ENCODE measurements around the gene LRRC8E.
A peak's percentile ranks its signal among the peaks of the same experiment; 100 is the strongest.

Gene LRRC8E

GRCh38 chr19:7899751-7900378 lies 11.6 kb downstream of the LRRC8E start:
- H3K4me3 ChIP-seq (replicated peaks; ENCODE audit: low read depth, low read length): no peak overlapping the region
- no peak for DNase-seq (ENCODE audit: extremely low read depth, low read depth)
- no peak for TF ChIP-seq CTCF (IDR thresholded peaks at IDR 0.05; ENCODE audit: low read depth, low read length, missing control alignments)

DNA sequence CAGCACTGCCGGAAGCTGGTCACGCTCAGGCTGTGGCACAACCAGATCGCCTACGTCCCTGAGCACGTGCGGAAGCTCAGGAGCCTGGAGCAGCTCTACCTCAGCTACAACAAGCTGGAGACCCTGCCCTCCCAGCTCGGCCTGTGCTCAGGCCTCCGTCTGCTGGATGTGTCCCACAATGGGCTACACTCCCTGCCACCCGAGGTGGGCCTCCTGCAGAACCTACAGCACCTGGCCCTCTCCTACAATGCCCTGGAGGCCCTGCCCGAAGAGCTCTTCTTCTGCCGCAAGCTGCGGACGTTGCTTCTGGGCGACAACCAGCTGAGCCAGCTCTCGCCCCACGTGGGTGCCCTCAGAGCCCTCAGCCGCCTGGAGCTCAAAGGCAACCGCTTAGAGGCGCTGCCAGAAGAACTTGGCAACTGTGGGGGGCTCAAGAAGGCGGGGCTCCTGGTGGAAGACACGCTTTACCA lies 12.1 kb downstream of the LRRC8E start:
- H3K4me3 ChIP-seq (replicated peaks; ENCODE audit: low read depth, low read length): no peak overlapping the region
- TF ChIP-seq CTCF (IDR thresholded peaks at IDR 0.05; ENCODE audit: low read depth, low read length, missing control alignments): no peak
- no peak for DNase-seq (ENCODE audit: extremely low read depth, low read depth)

DNA sequence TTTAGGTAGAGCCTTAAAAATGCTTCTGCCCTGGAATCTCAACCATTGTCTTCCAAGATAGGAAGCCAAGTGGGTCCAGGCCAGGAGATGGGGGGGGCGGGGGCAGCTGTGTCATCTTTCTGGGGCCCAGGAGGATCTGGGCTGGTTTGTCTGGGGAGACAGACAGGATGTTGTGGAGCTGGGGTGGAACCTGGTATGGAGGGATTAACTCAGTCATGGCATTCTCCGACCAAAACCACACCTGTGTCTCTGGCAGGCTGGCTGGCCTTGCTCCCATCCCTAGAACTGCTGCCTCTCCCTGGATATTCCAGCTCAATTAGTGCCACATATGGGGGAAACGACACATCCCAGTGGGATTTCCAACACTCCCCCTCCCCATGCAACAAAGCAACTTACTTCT lies 12.6 kb downstream of the LRRC8E start:
- no peak for DNase-seq (ENCODE audit: extremely low read depth, low read depth)
- no peak overlapping the region for H3K4me3 ChIP-seq (replicated peaks; ENCODE audit: low read depth, low read length)
- no peak for TF ChIP-seq CTCF (IDR thresholded peaks at IDR 0.05; ENCODE audit: low read depth, low read length, missing control alignments)

GRCh38 chr19:7901337-7901736 lies 13.0 kb downstream of the LRRC8E start:
- DNase-seq (ENCODE audit: extremely low read depth, low read depth): no peak
- H3K4me3 ChIP-seq (replicated peaks; ENCODE audit: low read depth, low read length): no peak overlapping the region
- TF ChIP-seq CTCF (IDR thresholded peaks at IDR 0.05; ENCODE audit: low read depth, low read length, missing control alignments): no peak

DNA sequence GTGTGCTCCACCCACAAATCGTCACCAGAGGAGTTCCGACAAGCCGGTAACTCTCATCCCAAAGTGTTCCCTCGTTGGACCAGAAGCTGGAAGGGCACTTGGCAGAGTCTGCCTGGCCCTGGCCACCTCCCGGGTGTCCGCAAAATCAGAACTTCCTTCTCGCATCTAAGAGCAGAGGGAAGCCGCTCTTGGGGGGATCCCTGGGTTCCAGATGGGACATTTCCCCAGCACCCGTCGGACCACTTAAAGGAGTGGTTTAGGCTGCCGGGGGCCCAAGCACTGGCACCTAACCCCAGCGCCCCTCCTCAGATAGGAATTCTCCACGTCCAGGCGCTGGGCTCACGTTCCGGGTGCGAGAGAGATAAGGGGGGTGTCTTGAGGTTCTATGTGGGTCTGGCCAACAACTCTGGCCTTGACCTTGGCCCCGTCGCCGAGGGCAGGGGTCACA lies 14.5 kb downstream of the LRRC8E start:
- H3K4me3 ChIP-seq (replicated peaks; ENCODE audit: low read depth, low read length): peak overlapping the region; percentile 94
- no peak for TF ChIP-seq CTCF (IDR thresholded peaks at IDR 0.05; ENCODE audit: low read depth, low read length, missing control alignments)
- no peak for DNase-seq (ENCODE audit: extremely low read depth, low read depth)

DNA sequence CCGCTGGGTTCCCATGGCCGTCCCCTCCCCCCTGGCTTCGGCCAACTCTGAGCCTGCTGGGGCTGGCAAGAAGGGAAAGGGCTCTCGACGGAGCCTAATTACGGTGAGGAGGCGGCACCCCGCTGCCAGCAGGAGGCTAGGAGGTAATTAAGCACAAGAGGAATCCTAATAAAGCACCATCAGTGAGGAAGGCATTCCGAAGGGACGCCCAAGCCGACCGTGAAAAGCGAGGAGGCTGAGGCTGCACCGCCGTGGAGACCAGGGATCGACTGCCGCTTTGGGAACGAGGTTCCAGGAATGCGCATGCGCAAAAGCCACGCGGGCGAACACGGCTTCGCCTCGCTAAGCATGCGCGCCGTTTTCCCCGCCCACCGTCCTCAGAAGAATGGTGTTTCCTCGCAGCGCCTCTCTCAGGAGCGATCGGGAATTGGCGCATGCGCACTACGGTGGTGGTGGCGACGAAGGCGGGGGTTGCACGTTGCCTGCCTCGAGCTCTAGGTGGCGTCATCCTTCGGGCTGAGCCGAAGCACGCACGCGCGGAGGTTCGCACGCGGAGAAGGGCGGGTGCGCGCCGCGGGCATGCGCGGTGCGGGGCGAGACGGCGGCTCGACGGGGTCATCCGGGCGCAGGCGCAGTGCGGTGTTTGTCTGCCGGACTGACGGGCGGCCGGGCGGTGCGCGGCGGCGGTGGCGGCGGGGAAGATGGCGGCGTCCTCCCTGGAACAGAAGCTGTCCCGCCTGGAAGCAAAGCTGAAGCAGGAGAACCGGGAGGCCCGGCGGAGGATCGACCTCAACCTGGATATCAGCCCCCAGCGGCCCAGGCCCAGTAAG lies 15.1 kb downstream of the LRRC8E start, which contains the start of gene MAP2K7:
Gene MAP2K7 (plus strand): TSS at position 634 of the 830 bp plus-strand sequence. CDS start 68 bp downstream, at position 702.
- peak within 1 kb of the TSS; percentile 94 for H3K4me3 ChIP-seq (replicated peaks; ENCODE audit: low read depth, low read length)
- DNase-seq (ENCODE audit: extremely low read depth, low read depth): peak; percentile 99
- peak; percentile 50 for TF ChIP-seq CTCF (IDR thresholded peaks at IDR 0.05; ENCODE audit: low read depth, low read length, missing control alignments)
